ENCODE results near the gene NLRC5. TPM values are rescaled to one million over a fixed set of nuclear protein-coding genes. Genes with fewer than 3 reads are reported as not detected.
A peak's percentile ranks its signal among the peaks of the same experiment; 100 is the strongest.
"Not testable (repeated sequence)": the region's sequence is repeated elsewhere in the genome, so short reads cannot be mapped to it uniquely, and the experiment has no call there.

Gene NLRC5
- total RNA-seq, 1 experiment from 2014 or later: 29.7 TPM

- TF ChIP-seq CTCF (conservative IDR thresholded peaks at IDR 0.05) (no peak), EZH2 (IDR thresholded peaks at IDR 0.05; ENCODE audit: low read depth) (no peak)
- Histone ChIP-seq H3K27ac (peak overlapping the region; percentile 81; the same call in 1 of the 2 replicates), H3K36me3 (ENCODE audit: low read depth) (no peaks in the 10 kb centered on the region), H2AFZ (0 out of 2 replicates have a peak overlapping the region, but pooled peaks have one; percentile 49), H3K27me3 (ENCODE audit: insufficient read depth, low read depth) (no peaks in the 10 kb centered on the region), H3K4me1 (replicated peaks; ENCODE audit: insufficient read depth) (peaks cover 42% of the 10 kb centered on the region), H3K9me2 (ENCODE audit: insufficient read depth) (no peaks in the 10 kb centered on the region), H4K20me1 (ENCODE audit: insufficient read depth) (no peaks in the 10 kb centered on the region), H3F3A (ENCODE audit: insufficient read depth, low read depth) (peaks cover 36% of the 10 kb centered on the region; the same call in 1 of the 2 replicates), H3K4me2 (peak overlapping the region; percentile 61), H3K79me2 (ENCODE audit: low read depth) (no peaks in the 10 kb centered on the region), H3K9me3 (ENCODE audit: insufficient read depth, low read depth) (no peaks in the 10 kb centered on the region), H3K4me3 (no peak overlapping the region)
- no peak for DNase-seq
- BruUV-seq (replicated peaks): no TSS peak
- CTCF ChIA-PET: no interaction called here
- POLR2A ChIA-PET (ENCODE audit: unreplicated experiment): no interaction called here
- intact Hi-C loops (cut with micrococcal nuclease; ENCODE audit: unreplicated experiment): loop anchor here (10.0 kb wide), 1 partner anchor 309 kb away; no protein-coding TSS in a partner anchor
These were observed 3.4 kb upstream of the NLRC5 start for GRCh38 chr16:56985962-56986360.

GRCh38 chr16:56986361-56986760, 3.0 kb upstream of the NLRC5 start:
- ChIA-PET POLR2A (ENCODE audit: unreplicated experiment) (no interaction called here), CTCF (no interaction called here)
- peaks cover 42% of the 10 kb centered on the region for H3K4me1 ChIP-seq (replicated peaks; ENCODE audit: insufficient read depth)
- H2AFZ ChIP-seq: no peak overlapping the region
- DNase-seq: no peak
- no peaks in the 10 kb centered on the region for H3K79me2 ChIP-seq (ENCODE audit: low read depth)
- BruUV-seq (replicated peaks): no TSS peak
- H3K27ac ChIP-seq: no peak overlapping the region
- intact Hi-C loops (cut with micrococcal nuclease; ENCODE audit: unreplicated experiment): loop anchor here (10.0 kb wide), 1 partner anchor 308 kb away; no protein-coding TSS in a partner anchor
- TF ChIP-seq CTCF (conservative IDR thresholded peaks at IDR 0.05): no peak
- no peaks in the 10 kb centered on the region for H3K9me2 ChIP-seq (ENCODE audit: insufficient read depth)
- no peaks in the 10 kb centered on the region for H4K20me1 ChIP-seq (ENCODE audit: insufficient read depth)
- no peak overlapping the region for H3K4me3 ChIP-seq
- no peaks in the 10 kb centered on the region for H3K9me3 ChIP-seq (ENCODE audit: insufficient read depth, low read depth)
- H3K4me2 ChIP-seq: 0 out of 2 replicates have a peak overlapping the region, but pooled peaks have one; percentile 61
- H3K27me3 ChIP-seq (ENCODE audit: insufficient read depth, low read depth): no peaks in the 10 kb centered on the region
- peaks cover 36% of the 10 kb centered on the region; the same call in 1 of the 2 replicates for H3F3A ChIP-seq (ENCODE audit: insufficient read depth, low read depth)
- H3K36me3 ChIP-seq (ENCODE audit: low read depth): no peaks in the 10 kb centered on the region

GRCh38 chr16:56986908-56987307, 2.4 kb upstream of the NLRC5 start:
- DNase-seq; H3K79me2 ChIP-seq (ENCODE audit: low read depth); H3K36me3 ChIP-seq (ENCODE audit: low read depth); H2AFZ ChIP-seq; H3K27ac ChIP-seq; POLR2A ChIA-PET (ENCODE audit: unreplicated experiment); H3K9me3 ChIP-seq (ENCODE audit: insufficient read depth, low read depth); BruUV-seq (replicated peaks); H4K20me1 ChIP-seq (ENCODE audit: insufficient read depth); H3K9me2 ChIP-seq (ENCODE audit: insufficient read depth); H3K27me3 ChIP-seq (ENCODE audit: insufficient read depth, low read depth); CTCF ChIA-PET; H3K4me3 ChIP-seq; H3K4me2 ChIP-seq: not testable (repeated sequence)
- Histone ChIP-seq H3F3A (ENCODE audit: insufficient read depth, low read depth) (peaks cover 36% of the 10 kb centered on the region; the same call in 1 of the 2 replicates), H3K4me1 (replicated peaks; ENCODE audit: insufficient read depth) (peaks cover 42% of the 10 kb centered on the region)
- intact Hi-C loops (cut with micrococcal nuclease; ENCODE audit: unreplicated experiment): loop anchor here (10.0 kb wide), 1 partner anchor 308 kb away; no protein-coding TSS in a partner anchor

- H3K4me2 ChIP-seq: no peak overlapping the region
- CTCF ChIA-PET: no interaction called here
- no peak overlapping the region for H3K4me3 ChIP-seq
- no peak for TF ChIP-seq EZH2 (IDR thresholded peaks at IDR 0.05; ENCODE audit: low read depth)
- no peak for TF ChIP-seq CTCF (conservative IDR thresholded peaks at IDR 0.05)
- no peaks in the 10 kb centered on the region for H3K9me2 ChIP-seq (ENCODE audit: insufficient read depth)
- H3F3A ChIP-seq (ENCODE audit: insufficient read depth, low read depth): peaks cover 36% of the 10 kb centered on the region; the same call in 1 of the 2 replicates
- H3K79me2 ChIP-seq (ENCODE audit: low read depth): no peaks in the 10 kb centered on the region
- no peaks in the 10 kb centered on the region for H4K20me1 ChIP-seq (ENCODE audit: insufficient read depth)
- no peaks in the 10 kb centered on the region for H3K27me3 ChIP-seq (ENCODE audit: insufficient read depth, low read depth)
- peaks cover 42% of the 10 kb centered on the region for H3K4me1 ChIP-seq (replicated peaks; ENCODE audit: insufficient read depth)
- H3K9me3 ChIP-seq (ENCODE audit: insufficient read depth, low read depth): no peaks in the 10 kb centered on the region
- H3K27ac ChIP-seq: no peak overlapping the region
- POLR2A ChIA-PET (ENCODE audit: unreplicated experiment): no interaction called here
- BruUV-seq (replicated peaks): no TSS peak
- DNase-seq: no peak
- H2AFZ ChIP-seq: no peak overlapping the region
- intact Hi-C loops (cut with micrococcal nuclease; ENCODE audit: unreplicated experiment): loop anchor here (10.0 kb wide), 1 partner anchor 307 kb away; no protein-coding TSS in a partner anchor
- H3K36me3 ChIP-seq (ENCODE audit: low read depth): no peaks in the 10 kb centered on the region
These were observed 1.7 kb upstream of the NLRC5 start for GRCh38 chr16:56987692-56988091.

All from PC-9 (cell line).